OCI-LY7 (cell line): Measurements from ENCODE around the gene RAB31. TPM values are rescaled to one million over a fixed set of nuclear protein-coding genes. Genes with fewer than 3 reads are reported as not detected.
"Not testable (repeated sequence)": the region's sequence is repeated elsewhere in the genome, so short reads cannot be mapped to it uniquely, and the experiment has no call there.

Experiments used
- BruUV-seq: library from RNA; stranded (reverse); fragments of 400-500 nt; replicated peaks from 2 replicates; lab custom pipeline; 2021; lab: Mats Ljungman, UMichigan
- CTCF ChIA-PET: fragments of 300-600 bp; sonication (Branson Sonifier 250); formaldehyde crosslinking; loops from one replicate; lab custom pipeline; 2022; ENCODE audit warnings: antibody characterized with exemption; ENCODE audit not compliant: unreplicated experiment; lab: Charles Lee
- POLR2A ChIA-PET: fragments of 300-600 bp; sonication (Branson Sonifier 250); formaldehyde crosslinking; loops from one replicate; lab custom pipeline; 2022; ENCODE audit warnings: antibody characterized with exemption; lab: Charles Lee
- DNase-seq: peaks from one replicate; pipeline ENCODE4 v3.0.0-alpha.2; 2015; ENCODE audit warnings: low spot score
- H2AFZ ChIP-seq: fragments of 200-600 bp; sonication (generic), shearing (Covaris generic); 2 replicates; pipeline ENCODE4 v1.6.1; 2014; ENCODE audit warnings: mild to moderate bottlenecking, antibody characterized with exemption, low read length, moderate library complexity
- H3K27ac ChIP-seq: fragments of 200-600 bp; sonication (generic); 2 replicates; pipeline ENCODE4 v1.5.1; 2014; ENCODE audit warnings: mixed run types, low read depth, mild to moderate bottlenecking, moderate library complexity, low read length, inconsistent platforms; ENCODE audit not compliant: poor library complexity, severe bottlenecking
- H3K36me3 ChIP-seq: fragments of 200-600 bp; sonication (generic); 2 replicates; pipeline ENCODE4 v1.6.1; 2014; ENCODE audit warnings: mild to moderate bottlenecking, antibody characterized with exemption, low read length, moderate library complexity, mixed read lengths; ENCODE audit not compliant: insufficient read depth
- H3K4me1 ChIP-seq: fragments of 200-600 bp; sonication (generic); 2 replicates; pipeline ENCODE4 v1.5.1; 2014; ENCODE audit warnings: mild to moderate bottlenecking, low read length; ENCODE audit not compliant: insufficient read depth, poor library complexity, severe bottlenecking
- H3K4me2 ChIP-seq: fragments of 200-600 bp; sonication (generic); 2 replicates; pipeline ENCODE4 v1.6.1; 2014; ENCODE audit warnings: mild to moderate bottlenecking, low read length
- H3K4me3 ChIP-seq: fragments of 200-600 bp; sonication (generic); 2 replicates; pipeline ENCODE4 v1.5.1; 2014; ENCODE audit warnings: mild to moderate bottlenecking, low read depth, low read length; ENCODE audit not compliant: poor library complexity, severe bottlenecking
- H3K79me2 ChIP-seq: fragments of 200-600 bp; sonication (generic); 2 replicates; pipeline ENCODE4 v1.6.1; 2016; ENCODE audit warnings: low read depth, mild to moderate bottlenecking, low read length, moderate library complexity, mixed read lengths; ENCODE audit not compliant: insufficient read depth
- H3K9me2 ChIP-seq: fragments of 200-600 bp; sonication (generic); 2 replicates; pipeline ENCODE4 v1.6.1; 2016; ENCODE audit warnings: mild to moderate bottlenecking, low read length, mixed read lengths; ENCODE audit not compliant: insufficient read depth
- H3K9me3 ChIP-seq: fragments of 200-600 bp; sonication (generic); 2 replicates; pipeline ENCODE4 v1.6.1; 2014; ENCODE audit warnings: mild to moderate bottlenecking, mixed run types, low read length, mixed read lengths
- H4K20me1 ChIP-seq: fragments of 200-600 bp; sonication (generic); 2 replicates; pipeline ENCODE4 v1.6.1; 2014; ENCODE audit warnings: mild to moderate bottlenecking, antibody characterized with exemption, low read length, moderate library complexity, mixed read lengths; ENCODE audit not compliant: insufficient read depth
- EZH2phosphoT487 ChIP-seq: fragments of 200-600 bp; sonication (generic); IDR thresholded peaks from 2 replicates; pipeline ENCODE4 v1.6.1; 2018; ENCODE audit warnings: low read depth, borderline replicate concordance, mild to moderate bottlenecking, mixed run types, antibody characterized with exemption, low read length, moderate library complexity, mixed read lengths
- intact Hi-C: fragments of 100-400 bp; cut with micrococcal nuclease; formaldehyde crosslinking; loops from one replicate; pipeline ENCODE4 v1.10.0; 2022; ENCODE audit not compliant: unreplicated experiment
- total RNA-seq, 2 experiments: library from RNA; depleted of rRNA in 1 of 2; stranded (reverse); fragments of >200 nt in 1 of 2; shearing (Covaris generic) in 1 of 2; gene quantifications; 2 replicates each; pipeline ENCODE4 v1.2.3, GENCODE V29; 2014 to 2022
- TF ChIP-seq, protein P1 (sequence below): fragments of 200-600 bp; sonication (generic); conservative IDR thresholded peaks from 2 replicates; pipeline ENCODE4 v1.5.1; 2014; ENCODE audit warnings: mild to moderate bottlenecking, antibody characterized with exemption, low read length, moderate library complexity, mixed read lengths

Gene RAB31
- total RNA-seq, 2 experiments from 2014 or later: not detected

DNA sequence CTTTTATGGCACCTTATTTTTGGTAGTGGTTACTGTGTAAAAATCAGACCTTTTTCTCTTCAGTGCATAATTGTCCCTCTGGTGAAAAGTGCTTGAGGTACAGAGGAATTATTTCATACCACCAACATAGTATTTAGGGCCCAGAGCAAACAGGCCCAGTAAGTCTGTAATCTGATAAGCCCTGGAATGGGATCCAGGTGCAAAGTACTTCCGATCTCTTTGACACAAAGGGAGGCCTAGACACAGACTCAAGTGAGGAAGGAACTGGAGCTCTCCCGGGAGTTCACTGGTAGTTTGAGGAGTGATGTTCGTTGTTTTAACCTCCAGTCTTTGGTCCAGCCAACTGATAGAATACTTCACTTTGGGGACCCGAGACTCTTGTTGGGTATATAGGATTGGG, 57.4 kb downstream of the RAB31 start:
- CTCF ChIA-PET: interaction anchor here (0.5 kb wide), 1 partner anchor 638 kb away, joined by 13 read pairs; no protein-coding TSS in a partner anchor
- TF ChIP-seq, protein P1, sequence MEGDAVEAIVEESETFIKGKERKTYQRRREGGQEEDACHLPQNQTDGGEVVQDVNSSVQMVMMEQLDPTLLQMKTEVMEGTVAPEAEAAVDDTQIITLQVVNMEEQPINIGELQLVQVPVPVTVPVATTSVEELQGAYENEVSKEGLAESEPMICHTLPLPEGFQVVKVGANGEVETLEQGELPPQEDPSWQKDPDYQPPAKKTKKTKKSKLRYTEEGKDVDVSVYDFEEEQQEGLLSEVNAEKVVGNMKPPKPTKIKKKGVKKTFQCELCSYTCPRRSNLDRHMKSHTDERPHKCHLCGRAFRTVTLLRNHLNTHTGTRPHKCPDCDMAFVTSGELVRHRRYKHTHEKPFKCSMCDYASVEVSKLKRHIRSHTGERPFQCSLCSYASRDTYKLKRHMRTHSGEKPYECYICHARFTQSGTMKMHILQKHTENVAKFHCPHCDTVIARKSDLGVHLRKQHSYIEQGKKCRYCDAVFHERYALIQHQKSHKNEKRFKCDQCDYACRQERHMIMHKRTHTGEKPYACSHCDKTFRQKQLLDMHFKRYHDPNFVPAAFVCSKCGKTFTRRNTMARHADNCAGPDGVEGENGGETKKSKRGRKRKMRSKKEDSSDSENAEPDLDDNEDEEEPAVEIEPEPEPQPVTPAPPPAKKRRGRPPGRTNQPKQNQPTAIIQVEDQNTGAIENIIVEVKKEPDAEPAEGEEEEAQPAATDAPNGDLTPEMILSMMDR: no peak
- no peak for TF ChIP-seq EZH2phosphoT487
- H3K4me2 ChIP-seq: no peak overlapping the region
- no peaks in the 10 kb centered on the region for H4K20me1 ChIP-seq
- H3K4me3 ChIP-seq: no peak overlapping the region
- BruUV-seq: no TSS peak
- no peak for DNase-seq
- H3K4me1 ChIP-seq: no peaks in the 10 kb centered on the region
- no peak overlapping the region for H3K27ac ChIP-seq
- H3K9me3 ChIP-seq: no peaks in the 10 kb centered on the region
- no peaks in the 10 kb centered on the region for H3K79me2 ChIP-seq
- H3K36me3 ChIP-seq: no peaks in the 10 kb centered on the region
- POLR2A ChIA-PET: interaction anchor here (0.6 kb wide), 1 partner anchor 104 kb away, joined by 5 read pairs; no protein-coding TSS in a partner anchor
- H2AFZ ChIP-seq: no peak overlapping the region
- H3K9me2 ChIP-seq: no peaks in the 10 kb centered on the region
- intact Hi-C loops: no loop called here

DNA sequence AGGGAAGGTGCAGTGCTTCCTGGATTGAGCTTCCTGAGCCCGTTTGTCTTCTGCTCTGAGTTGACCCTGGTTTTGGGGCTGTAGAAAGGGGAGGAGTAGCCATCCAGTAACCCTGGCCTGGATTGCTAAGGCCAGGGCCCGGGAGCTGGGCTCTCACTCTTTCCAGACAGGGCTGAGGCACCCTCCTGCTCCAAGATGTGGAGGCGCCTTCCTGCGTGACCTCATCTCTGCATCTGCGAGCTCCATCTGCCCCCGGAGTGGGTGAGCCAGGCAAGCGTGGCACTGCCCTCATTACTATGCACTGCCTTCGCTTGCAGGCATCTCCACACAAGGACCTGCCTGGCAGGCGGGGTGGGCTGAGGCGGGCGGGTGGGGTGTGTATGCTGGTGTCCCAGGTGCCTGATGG, 58.0 kb downstream of the RAB31 start:
- Histone ChIP-seq H3K4me3 (no peak overlapping the region), H2AFZ (no peak overlapping the region), H3K9me3 (no peaks in the 10 kb centered on the region), H3K79me2 (no peaks in the 10 kb centered on the region), H3K27ac (no peak overlapping the region), H3K36me3 (no peaks in the 10 kb centered on the region), H3K4me1 (no peaks in the 10 kb centered on the region), H4K20me1 (no peaks in the 10 kb centered on the region), H3K9me2 (no peaks in the 10 kb centered on the region), H3K4me2 (no peak overlapping the region)
- TF ChIP-seq EZH2phosphoT487: no peak
- TF ChIP-seq, protein P1: no peak
- ChIA-PET CTCF (interaction anchor here (0.5 kb wide), 1 partner anchor 638 kb away, joined by 13 read pairs; no protein-coding TSS in a partner anchor), POLR2A (no interaction called here)
- no peak for DNase-seq
- intact Hi-C loops: no loop called here
- BruUV-seq: no TSS peak

DNA sequence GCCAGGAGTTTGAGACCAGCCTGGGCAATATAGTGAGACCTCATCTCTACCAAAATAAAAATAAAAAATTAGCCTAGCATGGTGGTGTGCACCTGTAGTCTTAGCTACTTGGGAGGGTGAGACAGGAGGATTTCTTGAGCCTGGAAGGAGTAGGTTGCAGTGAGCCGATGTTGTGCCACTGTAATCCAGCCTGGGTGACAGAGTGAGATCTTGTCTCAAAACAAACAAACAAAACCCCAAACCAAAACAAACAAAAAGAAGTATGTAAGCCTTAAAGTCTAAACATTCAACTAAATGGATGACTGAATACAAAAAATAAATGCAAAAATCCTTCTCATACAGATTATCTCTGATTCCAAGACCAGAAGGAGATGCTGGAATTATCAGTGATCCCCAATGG, 58.6 kb downstream of the RAB31 start:
- Histone ChIP-seq H3K4me1 (no peaks in the 10 kb centered on the region), H3K27ac (no peak overlapping the region), H3K4me3 (no peak overlapping the region), H2AFZ (no peak overlapping the region), H4K20me1 (no peaks in the 10 kb centered on the region), H3K36me3 (no peaks in the 10 kb centered on the region), H3K79me2 (no peaks in the 10 kb centered on the region), H3K9me2 (no peaks in the 10 kb centered on the region), H3K9me3 (no peaks in the 10 kb centered on the region), H3K4me2 (no peak overlapping the region)
- intact Hi-C loops: no loop called here
- BruUV-seq: no TSS peak
- DNase-seq: no peak
- CTCF ChIA-PET: no interaction called here
- POLR2A ChIA-PET: no interaction called here
- no peak for TF ChIP-seq EZH2phosphoT487
- TF ChIP-seq, protein P1: no peak

DNA sequence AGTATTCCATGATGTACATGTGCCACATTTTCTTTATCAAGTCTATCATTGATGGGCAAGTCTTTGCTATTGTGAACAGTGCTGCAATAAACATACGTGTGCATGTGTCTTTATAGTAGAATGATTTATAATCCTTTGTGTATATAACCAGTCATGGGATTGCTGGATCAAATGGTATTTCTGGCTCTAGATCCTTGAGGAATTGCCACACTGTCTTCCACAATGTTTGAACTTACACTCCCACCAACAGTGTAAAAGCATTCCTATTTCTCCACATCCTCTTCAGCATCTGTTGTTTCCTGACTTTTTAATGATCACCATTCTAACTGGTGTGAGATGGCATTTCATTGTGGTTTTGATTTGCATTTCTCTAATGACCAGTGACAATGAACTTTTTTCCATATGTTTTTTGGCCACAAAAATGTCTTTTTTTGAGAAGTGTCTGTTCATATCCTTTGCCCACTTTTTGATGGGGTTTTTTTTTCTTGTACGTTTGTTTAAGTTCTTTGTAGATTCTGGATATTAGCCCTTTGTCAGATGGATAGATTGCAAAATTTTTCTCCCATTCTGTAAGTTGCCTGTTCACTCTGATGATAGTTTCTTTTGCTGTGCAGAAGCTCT, 60.1 kb downstream of the RAB31 start:
- H4K20me1 ChIP-seq, intact Hi-C loops, H3K9me2 ChIP-seq, H3K79me2 ChIP-seq, CTCF ChIA-PET, H2AFZ ChIP-seq, H3K4me1 ChIP-seq, BruUV-seq, H3K4me2 ChIP-seq, POLR2A ChIA-PET, H3K4me3 ChIP-seq, H3K27ac ChIP-seq, DNase-seq, H3K36me3 ChIP-seq, H3K9me3 ChIP-seq: not testable (repeated sequence)
